GM21515 (cell line): Measurements from ENCODE around the gene TMEM179B.
"Not testable (repeated sequence)": the region's sequence is repeated elsewhere in the genome, so short reads cannot be mapped to it uniquely, and the experiment has no call there.

Source experiments
- ATAC-seq: cut with Tn5 transposase; IDR thresholded peaks from one replicate; pipeline ENCODE4 v1.9.1; 2021; ENCODE audit not compliant: unreplicated experiment

TMEM179B gene, protein sequence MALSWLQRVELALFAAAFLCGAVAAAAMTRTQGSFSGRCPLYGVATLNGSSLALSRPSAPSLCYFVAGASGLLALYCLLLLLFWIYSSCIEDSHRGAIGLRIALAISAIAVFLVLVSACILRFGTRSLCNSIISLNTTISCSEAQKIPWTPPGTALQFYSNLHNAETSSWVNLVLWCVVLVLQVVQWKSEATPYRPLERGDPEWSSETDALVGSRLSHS

DNA sequence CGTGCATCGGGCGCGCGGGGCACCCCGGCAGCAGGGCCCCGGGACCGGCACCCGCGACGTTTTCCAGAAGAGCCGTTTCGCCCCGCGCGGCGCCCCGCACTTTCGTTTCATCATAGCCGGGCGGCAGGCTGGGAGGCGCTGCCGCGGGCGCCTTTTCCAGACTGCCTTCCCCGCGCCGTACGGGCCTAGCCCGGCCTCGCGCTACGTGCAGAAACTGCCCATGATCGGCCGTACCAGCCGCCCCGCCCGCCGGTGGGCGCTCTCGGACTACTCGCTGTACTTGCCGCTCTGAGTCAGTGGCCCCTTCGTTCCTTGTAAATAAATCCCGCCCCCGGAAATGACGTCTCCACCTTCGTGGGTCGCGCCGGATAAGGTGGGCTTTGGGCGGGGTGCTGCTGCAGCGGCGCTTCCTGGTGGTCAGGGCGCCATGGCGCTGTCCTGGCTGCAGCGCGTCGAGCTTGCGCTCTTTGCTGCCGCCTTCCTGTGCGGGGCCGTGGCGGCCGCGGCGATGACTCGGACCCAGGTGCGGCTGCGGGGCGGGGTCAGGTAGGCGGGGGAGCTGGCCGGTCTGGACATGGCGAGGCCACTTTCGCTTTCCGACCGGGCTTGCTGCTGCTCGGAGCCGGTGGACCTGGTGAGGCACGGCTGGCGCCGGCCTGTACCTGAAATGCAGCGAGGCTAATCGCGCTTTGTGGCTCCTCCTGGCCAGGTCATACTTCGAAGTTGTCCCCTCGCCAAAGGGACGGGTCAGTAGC is at the start of gene TMEM179B:
Gene TMEM179B (plus strand): TSS at position 398 of the 755 bp plus-strand sequence. CDS start 30 bp downstream, at position 428.
- ATAC-seq = peak; percentile 61

DNA sequence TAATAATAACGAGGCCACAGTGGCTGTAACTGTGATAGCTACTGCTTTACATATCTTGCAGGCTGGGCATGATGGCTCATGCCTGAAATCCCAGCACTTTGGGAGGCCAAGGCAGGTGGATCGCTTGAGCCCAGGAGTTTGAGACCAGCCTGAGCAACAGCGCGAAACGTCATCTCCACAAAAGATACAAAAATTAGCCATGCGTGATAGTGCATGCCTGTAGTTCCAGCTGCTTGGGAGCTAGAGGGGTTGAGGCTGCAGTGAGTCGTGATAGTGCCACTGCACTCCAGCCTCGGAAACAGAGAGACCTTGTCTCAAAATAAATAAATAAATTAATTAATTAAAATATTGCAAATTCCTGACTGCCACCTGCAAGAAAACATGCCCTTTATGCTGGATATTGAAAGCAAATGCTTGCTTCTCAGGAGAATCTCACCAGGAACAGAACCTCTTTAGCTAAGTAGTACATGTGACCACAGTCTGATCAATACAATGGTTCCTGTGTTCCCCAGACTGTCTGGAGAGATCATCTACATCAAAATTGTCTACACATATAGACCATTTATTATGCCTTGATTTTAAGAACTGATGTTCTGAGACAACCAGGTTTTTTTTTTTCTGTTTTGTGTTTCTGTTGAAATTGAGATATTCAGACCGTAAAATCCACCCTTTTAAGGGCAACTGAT is 39.6 kb upstream of the TMEM179B start:
- no peak for ATAC-seq

DNA sequence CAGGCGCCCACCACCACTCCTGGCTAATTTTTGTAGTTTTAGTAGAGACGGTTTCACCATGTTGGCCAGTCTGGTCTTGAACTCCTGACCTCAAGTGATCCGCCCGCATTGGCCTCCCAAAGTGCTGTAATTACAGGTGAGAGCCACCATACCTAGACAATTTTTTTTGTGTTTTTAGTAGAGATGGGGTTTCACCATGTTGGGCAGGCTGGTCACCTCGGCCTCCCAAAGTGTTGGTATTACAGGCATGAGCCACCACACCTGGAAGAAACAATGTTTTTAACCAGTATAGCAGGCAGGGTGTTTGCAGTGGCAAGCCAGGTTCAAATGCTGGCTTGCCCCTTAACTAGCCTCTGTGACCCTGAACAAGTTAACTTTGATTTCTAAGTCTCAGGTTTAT is 37.3 kb upstream of the TMEM179B start:
- ATAC-seq = not testable (repeated sequence)

DNA sequence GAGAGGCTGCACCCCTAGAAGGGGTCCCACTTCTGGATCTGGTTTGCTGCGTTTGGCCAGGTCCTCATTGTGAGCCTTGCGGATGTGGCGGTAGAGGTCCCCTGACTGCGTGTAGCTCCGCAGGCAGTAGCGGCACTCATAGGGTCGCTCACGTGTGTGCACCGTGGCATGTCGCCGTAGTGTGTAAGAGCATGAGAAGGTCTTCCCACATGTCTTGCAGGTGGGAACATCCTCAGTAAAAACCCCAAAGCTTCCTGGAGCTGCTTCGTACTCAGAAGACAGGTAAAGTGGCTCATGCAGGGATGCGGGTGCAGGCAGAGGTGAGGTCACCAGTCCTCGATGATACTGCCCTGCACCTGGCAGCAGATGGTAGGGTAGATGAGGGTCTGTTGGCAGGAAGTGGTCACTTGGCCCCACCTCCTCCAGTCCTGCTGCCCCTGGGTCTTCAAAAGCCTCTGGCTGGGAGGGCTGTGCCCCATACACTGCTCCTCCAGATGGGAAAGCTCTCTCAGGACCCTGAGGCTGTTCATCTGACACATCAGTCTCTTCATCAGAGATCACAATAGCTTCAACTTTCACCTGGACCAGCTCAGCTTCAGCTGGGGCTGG is 34.9 kb upstream of the TMEM179B start:
- ATAC-seq = no peak

DNA sequence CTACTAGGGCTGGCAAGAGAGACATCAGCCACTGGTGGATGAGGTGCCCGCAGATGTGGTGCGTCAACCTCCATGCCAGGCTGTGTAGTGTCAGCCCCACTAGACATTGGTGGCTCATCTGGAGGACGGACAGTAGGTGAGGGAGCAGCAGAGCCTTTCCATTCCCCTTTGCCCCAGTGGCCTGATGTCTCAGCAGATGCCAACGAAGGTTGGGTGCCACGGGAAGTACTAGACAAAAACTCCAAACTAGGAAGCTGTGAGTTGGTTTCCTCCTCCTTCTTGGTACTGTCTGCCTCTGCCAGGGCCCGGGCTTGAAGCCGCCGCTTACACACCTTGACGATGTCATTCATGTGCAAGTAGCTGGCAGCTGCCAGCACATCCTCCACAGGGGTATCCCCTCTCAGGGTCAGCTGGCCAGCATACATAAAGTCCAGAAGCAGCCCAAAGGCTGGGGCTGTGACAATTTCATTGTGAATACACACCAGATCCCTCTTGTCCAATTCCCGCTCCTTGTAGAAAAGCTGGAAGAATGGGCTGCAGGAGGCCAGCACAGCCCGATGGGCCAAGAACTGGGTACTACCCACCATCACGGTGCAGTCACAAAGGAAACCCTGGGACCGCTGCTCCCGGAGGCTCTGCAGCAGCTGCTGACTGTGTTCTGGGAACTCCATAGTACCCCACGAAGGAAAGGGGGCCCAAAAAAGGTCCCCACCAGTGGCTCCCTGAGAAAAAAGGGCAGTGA is 34.0 kb upstream of the TMEM179B start:
- peak; percentile 1 for ATAC-seq

DNA sequence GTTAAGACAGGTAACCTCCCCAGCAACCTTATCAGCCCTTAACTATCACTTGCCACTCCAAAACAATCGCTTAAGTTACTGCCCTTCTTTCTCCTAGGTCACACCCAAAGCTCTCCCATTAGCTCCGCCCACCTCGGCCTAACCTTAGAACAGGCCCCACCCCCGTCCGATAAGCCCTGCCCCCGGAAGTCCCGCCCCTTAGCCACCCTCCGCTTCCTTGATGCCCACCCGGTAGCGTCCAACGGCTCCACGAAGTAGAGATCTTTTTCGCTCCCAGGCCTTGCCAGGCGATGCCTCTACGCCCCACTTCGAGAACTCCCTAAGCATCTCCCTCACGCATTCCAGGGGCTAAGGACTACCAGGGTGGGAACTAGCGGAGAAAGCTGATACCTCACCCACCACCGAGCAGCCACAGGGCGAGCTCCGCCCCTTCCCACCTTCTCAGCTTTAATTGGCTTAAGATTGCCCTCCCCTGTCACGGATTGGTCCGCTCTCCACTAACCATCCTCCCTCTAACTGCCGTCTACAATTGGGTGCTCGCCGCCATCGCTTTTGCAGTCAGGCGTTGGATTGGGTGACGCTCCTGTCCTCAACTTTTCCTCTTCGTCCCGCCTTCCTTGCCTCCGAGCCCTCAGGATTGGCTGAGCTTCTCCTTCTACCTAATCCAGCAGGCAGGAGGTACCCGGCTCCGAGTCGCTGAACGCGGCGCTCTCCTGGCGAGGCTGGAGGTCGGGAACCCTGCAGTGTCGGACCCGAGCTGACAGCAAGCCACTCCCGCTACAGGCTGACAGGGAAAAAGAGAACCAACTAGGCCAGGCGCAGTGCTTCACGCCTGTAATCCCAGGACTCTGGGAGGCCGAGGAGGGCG is 33.2 kb upstream of the TMEM179B start, which contains the start of gene ZBTB3:
Gene ZBTB3 (minus strand): TSS at position 425 of the 868 bp plus-strand sequence. CDS start 496 bp downstream, outside the sequence.
- peak; percentile 91 for ATAC-seq

DNA sequence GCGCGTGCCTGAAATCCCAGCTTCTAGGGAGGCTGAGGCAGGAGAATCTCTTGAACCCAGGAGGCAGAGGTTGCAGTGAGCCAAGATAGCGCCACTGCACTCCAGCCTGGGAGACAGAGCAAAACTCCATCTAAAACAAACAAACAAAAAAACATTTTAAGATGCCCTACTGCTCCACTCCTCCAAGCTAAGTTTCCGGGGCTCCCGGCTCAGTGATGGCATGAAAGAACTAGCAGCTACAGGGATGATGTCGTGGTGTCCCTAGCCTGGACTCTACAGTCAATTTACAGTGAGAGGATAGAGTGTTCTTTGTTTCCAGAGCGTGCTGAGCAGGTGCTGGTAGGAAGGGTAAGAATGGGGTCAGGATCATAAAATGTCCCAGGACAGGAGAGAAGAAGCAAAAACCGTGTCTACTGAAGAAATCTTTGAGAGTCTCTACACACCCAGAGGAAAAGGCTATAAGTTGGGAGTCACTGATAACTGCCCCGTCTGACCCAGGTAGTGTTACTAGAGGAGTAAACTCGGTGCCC is 32.1 kb upstream of the TMEM179B start:
- no peak for ATAC-seq

DNA sequence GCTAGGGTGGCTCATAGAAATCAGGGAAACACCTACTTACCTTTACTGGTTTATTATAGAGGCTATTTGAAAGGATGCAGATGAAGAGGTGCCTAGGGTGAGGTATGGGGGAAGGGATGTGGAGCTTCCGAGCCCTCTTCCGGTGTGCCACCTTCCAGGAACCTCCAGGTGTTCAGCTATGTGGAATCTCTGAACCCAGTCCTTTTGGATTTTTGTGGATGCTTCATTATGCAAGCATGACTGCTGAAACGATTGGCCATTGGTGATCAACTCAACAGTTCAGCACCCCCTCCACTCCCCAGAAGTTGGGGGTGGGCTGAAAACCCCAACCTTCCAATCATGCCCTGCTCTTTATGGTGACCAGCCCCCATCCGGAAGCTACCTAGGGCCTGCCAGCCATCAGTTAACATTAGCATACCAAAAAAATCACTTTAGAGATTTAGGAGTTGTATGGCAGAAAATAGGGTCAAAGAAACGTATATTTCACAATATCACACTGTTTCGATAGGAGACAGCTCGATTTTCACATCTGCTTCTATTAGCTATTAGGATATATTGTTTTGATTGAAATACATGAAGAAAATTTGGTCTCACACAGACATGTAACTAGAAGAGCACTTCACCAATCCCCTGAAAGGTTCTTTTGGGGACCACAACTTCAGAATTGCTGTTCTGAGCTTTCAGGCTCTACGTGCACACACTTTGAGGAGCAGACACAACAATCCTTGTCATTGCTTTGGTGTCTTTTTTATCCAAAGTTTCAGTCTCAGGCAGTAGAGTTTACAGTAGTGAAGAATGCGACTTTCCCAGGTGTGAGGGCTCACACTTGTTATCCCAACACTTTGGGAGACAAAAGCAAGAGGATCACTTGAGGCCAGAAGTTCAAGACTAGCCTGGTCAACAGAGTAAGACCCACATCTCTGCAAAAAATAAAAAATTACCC is 29.1 kb upstream of the TMEM179B start:
- ATAC-seq = no peak

DNA sequence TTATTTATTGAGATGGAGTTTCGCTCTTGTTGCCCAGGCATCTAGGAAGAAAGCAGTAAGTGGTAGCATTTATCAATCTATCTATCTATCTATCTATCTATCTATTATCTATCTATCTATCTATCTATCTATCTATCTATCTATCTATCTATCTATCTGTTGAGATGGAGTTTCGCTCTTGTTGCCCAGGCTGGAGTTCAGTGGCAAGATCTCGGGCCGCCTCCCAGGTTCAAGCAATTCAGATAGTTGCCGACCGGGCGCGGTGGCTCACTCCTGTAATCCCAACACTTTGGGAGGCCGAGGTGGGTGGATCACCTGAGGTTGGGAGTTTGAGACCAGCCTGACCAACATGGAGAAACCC is 26.4 kb upstream of the TMEM179B start:
- not testable (repeated sequence) for ATAC-seq

DNA sequence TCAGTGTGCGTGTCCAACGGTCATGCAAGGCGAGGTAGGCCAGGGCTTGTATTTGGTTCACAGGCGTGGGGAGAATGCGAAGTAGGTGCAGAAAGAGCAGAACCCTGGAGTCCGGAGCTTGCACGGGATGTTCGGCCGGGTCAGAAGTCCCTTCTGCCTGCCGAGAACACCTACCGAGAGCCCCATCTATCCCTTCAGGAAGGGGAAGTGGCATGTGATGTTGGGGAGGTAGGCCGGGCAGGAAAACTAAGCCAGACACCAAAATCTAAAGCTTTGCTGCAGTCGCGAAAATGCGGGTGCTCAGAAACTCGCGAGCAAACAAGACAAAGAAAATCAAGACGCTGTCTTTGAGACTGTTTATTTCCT is 16.4 kb upstream of the TMEM179B start:
- peak; percentile 2 for ATAC-seq

DNA sequence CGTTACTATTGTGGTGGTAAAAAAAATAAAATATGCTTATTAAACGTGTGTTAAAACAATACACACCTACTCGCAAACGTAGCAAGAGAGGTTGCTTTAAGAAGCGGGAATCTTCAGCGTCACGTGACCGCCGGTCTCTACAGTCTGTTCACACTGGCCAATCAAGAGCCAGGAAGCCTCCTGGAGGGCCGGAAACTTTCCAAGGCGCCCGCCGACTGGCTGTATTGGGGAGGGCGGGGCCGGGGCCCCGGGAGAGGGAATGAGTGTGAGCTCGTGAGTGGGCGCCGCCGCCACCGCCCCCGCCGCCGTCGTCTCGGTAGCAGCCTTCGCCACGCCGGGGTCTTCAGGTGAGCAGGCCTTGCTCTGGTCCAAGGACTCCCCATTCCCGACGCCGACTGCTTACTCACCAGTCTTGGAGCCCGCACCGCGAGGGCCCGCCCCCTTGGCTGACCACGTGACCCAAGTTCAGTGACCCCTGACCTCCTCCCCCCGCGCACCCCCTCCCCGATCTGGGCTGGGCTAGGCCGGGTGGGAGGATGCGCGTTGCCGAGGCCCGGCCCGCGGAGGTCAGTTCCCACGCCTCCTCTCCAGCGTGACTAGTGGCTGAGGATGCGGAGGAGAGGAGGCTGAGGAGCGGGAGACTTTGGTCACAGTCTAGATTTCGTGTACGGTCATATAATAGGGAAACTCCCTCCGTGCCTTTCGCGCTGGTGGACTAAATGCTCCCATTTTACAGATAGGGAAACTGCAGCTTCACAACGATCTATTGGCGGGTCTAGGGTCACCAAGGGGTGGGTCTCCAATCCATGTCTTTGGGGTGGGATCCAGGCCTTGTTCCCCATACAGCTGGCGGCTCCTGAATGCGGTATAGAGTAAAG is 15.8 kb upstream of the TMEM179B start, which contains the start of gene TAF6L:
Gene TAF6L (plus strand): TSS at position 253 of the 878 bp plus-strand sequence. CDS start 4,388 bp downstream, outside the sequence.
- peak; percentile 70 for ATAC-seq

DNA sequence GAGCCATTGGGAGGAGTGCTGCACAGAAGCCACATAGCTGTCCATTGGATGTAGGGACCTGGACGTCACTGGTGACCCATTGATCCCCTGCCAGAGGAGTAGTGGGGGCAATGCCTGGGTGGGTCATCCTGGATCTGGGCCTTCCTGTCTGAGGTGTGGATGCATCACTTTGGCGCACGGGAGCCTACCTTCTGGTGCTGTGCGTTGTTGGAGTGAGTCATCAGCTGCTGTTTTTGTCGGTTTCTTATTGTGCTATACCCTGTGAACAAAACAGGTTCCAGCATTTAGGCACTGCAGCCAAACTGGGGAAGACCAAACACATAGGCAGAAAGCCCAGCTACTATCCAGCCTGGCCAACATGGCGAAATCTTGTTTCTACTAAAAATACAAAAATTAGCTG is 12.8 kb upstream of the TMEM179B start:
- ATAC-seq = no peak

DNA sequence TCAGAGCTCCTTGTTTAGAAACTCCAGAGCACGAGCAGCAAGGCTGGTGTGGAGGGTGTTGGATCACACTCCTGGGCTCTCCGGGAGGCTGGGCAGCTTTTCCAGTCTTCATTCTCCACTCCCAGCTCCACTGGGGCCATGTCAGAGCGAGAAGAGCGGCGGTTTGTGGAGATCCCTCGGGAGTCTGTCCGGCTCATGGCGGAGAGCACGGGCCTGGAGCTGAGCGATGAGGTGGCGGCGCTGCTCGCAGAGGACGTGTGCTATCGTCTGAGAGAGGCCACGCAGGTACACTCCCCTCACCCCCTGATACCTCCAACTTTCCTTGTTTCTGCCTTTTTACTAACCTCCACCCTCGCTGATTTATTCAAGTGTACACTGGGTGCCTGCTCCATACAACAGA is 11.6 kb upstream of the TMEM179B start:
- ATAC-seq = no peak

DNA sequence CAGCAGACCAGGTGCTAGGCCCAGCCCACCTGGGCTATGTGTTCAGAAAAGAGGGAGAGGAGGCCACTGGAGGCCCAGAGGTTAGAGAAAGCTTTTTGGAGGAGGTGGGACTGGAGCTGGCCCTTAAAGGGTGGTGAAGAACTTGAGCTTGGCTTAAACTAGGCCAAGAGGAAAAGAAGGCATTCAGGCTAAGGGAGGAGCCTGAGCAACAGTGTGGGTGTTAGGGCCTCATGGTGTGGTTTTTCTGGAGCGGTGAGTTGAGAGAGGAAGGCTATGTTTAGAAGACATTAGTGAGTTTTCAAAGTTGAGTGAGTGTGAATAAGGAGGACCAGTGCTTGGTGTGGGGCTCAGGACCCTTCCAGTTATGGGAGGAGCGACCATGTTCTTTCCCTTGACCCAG is 9.8 kb upstream of the TMEM179B start:
- ATAC-seq = no peak

DNA sequence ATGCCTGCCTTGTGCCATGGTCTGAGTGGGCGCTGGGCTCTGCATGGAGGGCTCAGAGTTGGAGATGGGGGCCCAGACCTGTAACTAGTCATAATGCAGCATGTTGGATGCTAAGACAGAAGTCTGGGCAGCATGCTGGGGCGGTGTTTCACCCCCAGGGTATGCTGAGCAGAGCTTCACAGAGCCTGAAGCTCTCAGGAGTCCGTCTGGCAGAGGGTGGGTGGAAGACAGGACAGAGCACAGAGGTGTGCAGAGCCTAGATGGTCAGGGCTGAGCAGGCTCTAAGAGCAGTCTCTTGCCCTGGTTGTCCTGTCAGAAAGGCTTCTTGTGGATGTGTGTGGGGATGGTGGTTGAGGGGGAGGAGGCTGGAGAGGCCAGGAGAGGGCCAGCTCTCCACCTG is 8.8 kb upstream of the TMEM179B start:
- ATAC-seq = no peak

DNA sequence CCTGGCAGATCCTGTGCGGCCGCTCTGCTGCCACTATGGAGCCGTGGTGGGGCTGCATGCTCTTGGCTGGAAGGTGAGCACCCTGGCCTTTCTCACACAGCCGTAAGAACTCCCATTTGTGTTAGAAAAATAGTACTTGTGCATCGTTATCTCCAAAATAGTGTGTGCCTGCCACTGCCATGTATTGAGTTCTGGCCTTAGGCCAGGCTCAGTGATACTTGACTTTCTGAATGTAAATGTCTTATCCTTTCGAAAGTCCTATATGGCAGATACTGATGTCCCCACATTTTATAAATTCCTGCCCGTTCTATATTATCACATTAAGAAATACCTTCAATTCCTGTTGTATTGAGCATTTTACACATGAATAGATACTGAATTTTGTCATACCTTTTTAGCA is 4.4 kb upstream of the TMEM179B start:
- no peak for ATAC-seq

DNA sequence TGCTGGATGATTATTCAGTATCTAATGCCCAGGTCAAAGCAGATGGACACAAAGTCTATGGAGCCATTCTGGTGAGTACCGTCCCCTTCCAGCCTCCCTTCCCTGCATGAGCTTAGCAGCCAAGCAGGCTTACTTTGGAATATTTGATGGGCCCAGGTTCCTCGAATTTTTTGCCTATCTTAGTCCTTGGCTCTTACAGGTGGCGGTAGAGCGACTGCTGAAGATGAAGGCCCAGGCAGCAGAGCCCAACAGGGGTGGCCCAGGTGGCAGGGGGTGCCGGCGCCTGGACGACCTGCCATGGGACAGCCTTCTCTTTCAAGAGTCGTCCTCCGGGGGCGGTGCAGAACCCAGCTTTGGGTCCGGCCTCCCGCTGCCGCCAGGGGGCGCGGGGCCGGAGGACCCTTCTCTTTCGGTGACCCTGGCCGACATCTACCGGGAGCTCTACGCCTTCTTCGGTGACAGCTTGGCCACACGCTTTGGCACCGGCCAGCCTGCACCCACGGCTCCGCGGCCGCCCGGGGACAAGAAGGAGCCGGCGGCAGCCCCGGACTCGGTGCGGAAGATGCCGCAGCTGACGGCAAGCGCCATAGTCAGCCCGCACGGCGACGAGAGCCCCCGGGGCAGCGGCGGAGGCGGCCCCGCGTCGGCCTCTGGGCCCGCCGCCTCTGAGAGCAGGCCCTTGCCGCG is 741 bp upstream of the TMEM179B start:
- peak; percentile 67 for ATAC-seq
